SIG-M5 treated with dmso at 0.1 percent for 504 hours (cell line): ENCODE results near the gene NYAP1.
"Not testable (repeated sequence)": the region's sequence is repeated elsewhere in the genome, so short reads cannot be mapped to it uniquely, and the experiment has no call there.

Source experiments
- DNase-seq: peaks from one replicate; lab custom pipeline; 2025; ENCODE audit not compliant: unreplicated experiment; lab: John Stamatoyannopoulos, UW

The NYAP1 gene

DNA sequence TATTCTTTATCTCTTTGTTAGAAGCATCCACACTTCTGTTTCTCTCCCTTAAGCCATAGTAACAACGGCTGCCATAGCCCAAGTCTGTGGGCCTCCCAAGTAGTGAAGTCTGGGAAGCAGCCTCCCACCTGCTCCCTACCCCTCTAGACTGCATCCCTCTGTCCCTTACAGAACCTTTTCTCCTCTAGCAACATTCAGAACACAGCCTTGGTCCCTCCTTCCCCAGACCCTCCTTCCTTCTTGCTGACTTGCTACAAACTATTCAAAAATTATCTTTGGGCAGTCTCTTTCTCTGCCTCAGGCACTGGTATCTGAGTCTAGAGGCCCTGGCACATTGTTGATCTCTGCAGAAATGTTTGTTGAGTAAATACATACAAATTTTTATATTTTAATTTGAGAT lies 2.3 kb upstream of the NYAP1 start:
- DNase-seq: no peak

DNA sequence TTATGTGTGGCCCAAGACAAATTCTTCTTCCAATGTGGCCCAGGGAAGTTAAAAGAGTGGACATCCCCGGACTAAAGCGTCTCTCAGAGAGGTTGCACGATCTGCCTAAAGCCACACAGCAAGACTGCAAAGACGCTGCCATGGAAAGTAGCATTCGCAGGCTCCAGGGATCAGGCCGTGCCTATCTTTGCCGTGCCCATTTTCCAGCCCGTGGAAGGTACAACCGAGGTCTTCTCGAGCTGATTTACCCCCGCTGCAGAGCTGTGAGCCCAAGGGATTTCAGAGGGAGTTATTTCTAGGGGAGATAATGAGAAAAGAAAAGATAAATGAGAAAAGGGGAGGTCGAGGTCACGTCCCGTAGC lies 1.0 kb upstream of the NYAP1 start:
- DNase-seq: no peak

DNA sequence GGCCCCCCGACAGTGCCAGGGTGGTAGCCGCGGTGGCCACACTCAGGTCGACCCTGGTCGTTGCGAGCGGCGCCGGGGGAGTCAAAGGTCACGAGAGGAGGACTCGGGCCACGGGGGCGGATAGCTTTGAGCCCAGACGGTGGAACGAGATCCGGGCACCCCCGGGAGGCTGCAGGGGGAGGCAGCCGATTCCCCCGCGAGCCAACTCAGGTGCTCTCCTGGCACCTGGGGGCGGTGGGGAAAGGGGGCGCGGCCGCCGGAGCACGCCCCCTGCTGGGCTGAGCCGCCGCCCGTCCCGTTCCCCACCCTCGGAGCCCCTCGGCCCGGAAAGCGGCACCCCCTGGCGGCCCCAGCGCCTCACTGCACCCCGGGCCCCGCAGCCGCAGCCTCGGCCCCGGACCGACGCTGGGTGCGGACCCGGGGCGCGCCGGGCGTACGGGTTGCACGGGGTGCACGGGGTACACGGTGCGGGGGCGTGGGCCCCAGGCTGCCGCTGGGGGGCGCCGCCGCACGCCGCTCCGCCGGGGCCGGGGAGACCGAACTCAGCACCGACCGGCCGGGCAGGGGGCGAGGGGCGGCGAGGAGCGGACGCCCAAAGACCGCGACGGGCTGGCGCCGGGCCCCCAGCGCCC lies 521 bp upstream of the NYAP1 start:
- peak; percentile 38 for DNase-seq

DNA sequence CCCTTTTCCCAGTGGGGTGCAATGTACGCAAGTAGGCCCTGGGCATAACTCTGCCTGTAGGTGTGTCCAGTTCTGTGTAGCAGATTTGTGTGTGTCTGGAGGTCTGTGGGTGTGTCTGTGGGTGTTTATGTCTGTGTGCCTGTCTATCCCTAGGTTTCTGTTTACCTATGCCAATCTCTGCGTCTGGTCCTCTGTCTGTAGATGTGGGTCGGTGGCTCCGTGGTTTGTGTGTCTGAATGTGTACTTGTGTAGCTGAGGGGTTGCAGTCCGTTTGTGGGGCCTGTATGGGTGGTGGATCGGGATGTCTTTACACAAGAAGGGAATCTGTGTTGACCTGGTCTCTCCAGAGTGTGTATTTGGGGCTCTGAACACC lies 932 bp downstream of the NYAP1 start:
- DNase-seq: no peak

DNA sequence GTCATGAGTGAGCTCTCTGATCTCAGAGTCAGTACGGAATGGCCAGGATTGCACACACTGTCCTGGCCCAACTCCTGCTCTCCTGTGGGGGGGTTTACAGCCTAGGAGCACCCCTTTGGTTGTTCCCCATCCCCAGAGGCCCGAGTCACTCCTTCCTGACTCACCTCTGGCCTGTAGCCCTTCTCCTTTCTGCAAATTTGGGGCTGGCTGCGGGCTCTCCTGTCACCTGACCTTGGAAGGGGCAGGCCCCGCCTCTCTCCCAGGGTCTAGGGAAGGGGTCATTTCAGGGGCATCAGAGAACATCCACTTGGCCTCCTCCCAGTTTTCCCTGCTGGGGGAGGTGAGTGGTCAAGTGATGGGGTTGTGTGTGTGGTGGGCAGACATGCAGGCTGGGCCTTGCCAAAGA lies 1.7 kb downstream of the NYAP1 start:
- DNase-seq: no peak

DNA sequence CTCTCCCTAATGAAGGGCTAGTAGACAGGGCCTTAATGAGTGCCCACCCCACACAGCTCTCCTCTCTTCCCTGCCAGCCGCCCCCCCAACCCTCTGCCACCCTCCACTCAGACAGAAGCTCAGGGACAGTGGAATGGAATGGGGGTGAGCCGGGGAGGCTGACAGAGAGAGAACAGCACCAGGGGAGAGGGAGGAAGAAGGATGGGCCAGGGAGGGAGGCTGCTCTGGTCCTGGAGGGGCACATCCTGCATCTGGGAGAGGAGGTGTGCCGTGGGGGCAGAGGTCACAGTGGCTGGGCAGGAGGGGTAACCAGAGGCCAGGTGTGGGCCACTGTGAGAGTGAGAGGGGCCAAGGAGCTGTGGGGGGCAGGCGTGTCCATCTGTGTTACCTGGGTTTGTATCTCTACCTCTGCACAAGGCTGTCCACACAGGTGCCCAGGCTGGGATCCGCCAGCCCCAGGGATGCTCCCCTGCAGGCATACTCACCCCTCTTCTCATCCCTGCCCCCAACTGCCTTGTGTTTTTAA lies 2.4 kb downstream of the NYAP1 start:
- DNase-seq: no peak

DNA sequence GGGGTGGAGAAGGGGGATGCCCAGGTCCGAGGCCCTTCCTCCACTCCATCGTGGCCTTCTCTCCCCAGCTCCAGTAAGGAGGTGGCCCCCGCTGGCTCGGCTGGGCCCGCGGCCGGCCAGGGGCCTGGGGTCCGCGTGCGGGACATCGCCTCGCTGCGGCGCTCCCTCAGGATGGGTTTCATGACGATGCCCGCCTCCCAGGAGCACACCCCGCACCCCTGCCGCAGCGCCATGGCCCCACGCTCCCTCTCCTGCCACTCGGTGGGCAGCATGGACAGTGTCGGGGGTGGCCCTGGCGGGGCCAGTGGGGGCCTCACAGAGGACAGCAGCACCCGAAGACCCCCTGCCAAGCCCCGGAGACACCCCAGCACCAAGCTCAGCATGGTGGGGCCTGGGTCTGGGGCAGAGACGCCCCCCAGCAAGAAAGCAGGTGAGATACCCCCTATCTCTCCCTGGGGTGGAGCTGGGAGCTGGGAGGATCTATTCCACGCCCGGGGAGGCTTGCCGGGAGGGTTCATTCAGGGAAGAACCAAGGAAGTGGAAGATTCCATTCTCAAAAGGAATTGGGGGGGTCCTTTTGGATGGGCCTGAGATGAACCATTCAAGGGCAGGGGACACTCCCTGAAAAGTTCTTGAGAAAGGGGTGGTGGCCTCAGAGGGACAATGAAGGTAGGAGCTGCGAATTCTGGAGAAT lies 3.2 kb downstream of the NYAP1 start:
- no peak for DNase-seq

DNA sequence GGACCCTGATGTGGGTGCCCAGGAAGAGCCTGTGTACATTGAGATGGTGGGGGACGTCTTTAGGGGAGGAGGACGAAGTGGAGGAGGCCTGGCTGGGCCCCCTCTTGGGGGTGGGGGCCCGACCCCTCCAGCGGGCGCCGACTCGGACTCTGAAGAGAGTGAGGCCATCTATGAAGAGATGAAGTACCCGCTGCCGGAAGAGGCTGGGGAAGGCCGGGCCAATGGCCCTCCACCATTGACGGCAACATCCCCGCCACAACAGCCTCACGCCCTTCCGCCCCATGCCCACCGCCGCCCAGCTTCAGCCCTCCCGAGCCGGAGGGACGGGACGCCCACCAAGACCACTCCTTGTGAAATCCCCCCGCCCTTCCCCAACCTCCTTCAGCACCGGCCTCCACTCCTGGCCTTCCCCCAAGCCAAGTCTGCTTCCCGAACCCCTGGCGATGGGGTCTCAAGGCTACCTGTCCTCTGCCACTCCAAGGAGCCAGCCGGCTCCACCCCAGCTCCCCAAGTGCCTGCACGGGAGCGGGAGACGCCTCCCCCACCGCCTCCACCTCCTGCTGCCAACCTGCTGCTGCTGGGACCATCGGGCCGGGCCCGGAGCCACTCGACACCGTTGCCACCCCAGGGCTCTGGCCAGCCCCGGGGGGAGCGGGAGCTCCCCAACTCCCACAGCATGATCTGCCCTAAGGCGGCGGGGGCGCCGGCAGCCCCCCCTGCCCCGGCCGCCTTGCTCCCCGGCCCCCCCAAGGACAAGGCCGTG lies 4.8 kb downstream of the NYAP1 start:
- DNase-seq: no peak

DNA sequence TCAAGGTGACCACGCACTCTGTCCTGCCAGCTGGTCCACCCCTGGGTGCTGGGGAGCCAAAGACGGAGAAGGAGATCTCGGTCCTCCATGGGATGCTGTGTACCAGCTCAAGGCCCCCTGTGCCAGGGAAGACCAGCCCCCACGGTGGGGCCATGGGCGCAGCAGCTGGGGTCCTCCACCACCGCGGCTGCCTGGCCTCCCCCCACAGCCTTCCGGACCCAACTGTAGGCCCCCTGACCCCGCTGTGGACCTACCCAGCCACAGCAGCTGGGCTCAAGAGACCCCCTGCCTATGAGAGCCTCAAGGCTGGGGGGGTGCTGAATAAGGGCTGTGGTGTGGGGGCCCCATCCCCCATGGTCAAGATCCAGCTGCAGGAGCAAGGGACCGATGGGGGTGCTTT lies 5.4 kb downstream of the NYAP1 start:
- no peak for DNase-seq

DNA sequence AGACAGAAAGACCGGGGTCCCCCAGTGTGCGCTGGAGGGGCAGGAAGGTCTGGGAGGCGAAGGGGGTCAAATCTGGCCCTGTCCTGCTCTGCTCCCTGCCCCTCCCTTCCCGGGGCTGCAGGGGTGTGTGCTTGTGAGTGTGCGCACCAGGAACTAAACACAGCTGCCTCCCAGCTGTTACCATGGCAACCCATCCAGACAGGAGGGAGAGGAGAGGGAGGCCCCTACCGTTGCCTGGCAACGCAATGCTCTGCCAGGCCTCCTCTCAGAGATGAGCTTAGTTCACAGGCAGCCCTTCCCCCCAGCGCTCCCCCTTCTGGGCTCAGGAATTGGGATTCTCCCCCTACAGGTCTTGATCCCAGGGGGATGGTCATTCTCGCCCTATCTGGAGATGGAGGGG lies 6.1 kb downstream of the NYAP1 start:
- peak; percentile 84 for DNase-seq

DNA sequence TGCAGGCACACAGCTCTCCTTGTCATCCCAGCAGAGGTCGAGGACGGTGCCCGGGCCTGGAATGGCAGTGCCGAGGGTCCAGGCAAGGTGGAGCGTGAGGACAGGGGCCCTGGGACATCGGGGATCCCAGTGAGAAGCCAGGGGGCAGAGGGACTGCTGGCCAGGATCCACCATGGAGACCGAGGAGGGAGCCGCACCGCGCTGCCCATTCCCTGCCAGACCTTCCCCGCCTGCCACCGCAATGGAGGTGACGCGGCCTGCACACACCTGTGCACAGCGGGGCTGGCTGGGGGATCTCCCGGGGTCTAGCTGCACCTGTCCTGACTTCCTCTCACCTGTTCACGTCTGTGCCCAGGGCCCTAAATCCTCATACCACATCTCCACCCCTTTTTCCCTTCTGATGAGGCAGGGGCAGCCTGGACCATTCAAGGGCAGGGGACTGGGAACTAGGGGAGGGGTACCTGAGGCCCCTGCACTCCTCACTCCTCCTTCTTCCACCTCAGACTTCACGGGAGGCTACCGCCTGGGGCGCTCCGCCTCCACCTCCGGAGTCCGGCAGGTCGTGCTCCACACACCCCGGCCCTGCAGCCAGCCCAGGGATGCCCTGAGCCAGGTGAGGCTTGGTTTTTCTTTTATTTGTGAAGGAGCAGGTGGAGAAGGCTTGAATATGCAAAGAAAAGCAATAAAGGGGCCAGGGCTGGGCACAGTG lies 6.9 kb downstream of the NYAP1 start:
- no peak for DNase-seq

DNA sequence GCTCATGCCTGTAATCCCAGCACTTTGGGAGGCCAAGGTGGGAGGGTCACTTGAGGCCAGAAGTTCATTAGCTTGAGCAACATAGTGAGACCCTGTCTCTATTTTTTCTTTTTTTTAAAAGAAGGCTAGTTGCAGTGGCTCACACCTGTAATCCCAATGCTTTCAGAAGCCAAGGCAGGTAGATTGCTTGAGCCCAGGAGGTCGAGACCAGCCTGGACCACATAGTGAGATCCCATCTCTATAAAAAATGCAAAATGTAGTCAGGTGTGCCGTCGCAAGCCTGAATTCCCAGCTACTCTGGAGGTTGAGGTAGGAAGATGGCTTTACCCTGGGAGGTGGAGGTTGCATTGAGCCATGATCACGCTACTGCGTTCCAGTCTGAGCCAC lies 7.5 kb downstream of the NYAP1 start:
- DNase-seq: no peak

DNA sequence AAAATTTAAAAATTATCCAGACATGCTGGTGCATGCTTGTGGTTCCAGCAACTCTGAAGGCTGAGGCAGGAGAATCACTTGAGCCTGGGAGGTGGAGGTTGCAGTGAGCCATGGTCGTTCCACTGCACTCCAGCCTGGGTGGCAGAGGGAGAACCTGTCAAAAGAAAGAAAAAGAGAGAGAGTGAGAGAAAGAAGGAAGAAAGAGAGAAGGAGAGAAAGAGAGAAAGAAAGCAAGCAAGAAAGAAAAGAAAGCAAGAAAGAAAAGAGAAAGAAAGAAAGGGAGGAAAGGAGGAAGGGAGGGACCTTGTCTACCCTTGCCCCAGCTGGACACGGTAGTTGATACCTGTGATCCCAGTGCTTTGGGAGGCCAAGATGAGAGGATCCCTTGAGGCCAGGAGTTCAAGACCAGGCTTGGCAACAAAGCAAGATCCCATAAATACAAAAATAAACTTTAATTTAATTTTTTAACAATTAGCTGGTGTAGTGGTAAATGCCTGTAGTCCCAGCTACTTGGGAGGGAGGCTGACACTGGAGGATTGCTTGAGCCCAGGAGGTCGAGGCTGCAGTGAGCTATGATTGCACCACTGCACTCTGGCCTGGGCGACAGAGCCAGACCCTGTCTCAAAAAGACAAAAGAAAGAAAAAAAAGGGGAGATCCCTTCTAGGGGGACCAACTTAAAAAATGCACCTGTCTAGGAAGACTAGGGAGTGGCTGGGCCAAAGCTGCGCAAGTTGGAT lies 9.2 kb downstream of the NYAP1 start:
- DNase-seq: no peak

DNA sequence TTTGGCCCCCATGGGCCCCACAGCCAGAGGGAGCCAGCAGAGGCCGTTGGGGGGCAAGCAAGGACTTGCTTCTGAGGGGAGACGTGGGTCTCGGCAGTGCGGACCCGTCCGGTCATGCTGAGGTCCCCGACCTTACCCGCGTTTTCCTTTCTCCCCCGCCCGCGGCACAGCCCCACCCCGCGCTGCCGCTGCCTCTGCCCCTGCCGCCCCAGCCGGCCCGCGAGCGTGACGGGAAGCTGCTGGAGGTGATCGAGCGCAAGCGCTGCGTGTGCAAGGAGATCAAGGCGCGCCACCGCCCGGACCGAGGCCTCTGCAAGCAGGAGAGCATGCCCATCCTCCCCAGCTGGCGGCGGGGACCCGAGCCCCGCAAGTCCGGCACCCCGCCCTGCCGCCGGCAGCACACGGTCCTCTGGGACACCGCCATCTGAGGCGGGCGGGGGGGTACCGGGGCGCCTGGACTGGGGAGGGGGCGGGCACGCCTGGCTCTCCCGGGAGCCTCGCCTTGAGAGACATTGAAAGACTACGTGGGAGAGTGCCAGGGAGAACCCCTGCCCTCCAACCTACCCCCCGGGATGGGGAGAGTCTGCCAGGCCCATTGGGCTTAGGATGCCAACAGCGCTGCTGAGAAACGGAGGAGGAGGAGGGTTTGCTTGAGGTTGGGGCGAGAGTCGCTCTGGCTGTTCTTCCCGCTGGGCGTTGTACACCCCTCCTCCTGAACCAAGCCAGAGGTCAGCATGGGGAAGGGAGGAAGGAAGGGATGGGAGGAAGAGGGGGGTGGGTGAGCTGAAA lies 9.9 kb downstream of the NYAP1 start:
- no peak for DNase-seq

DNA sequence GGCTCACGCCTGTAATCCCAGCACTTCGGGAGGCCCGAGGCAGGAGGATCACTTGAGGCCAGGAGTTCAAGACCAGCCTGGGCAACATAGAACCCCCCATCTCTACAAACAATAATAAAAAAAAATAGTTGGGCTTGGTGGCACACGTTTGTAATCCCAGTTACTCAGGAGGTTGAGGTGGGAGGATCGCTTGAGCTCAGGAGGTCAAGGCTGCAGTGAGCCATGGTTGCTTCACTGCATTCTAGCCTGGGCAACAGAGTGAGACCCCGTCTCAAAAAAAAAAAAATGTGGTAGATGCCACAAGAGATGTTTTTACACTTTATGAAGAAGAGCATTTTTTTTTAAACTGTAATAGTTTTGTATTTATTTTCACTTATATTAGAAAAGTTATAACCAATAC lies 12.8 kb downstream of the NYAP1 start:
- DNase-seq: no peak

DNA sequence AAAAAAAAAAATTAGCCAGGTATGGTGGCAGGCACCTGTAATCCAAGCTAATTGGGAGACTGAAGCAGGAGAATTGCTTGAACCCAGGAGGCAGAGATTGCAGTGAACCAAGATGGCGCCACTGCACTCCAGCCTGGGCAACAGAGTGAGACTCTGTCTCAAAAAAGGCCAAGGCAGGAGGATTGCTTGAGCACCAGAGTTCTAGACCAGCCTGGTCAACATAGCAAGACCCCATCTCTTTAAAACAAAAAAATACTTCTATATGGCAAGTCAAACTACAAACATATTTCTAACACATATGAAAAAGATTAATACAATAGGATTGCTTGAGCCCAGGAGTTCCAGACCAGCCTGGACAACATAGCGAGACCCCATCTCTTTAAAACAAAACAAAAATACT lies 17.0 kb downstream of the NYAP1 start:
- DNase-seq: not testable (repeated sequence)

DNA sequence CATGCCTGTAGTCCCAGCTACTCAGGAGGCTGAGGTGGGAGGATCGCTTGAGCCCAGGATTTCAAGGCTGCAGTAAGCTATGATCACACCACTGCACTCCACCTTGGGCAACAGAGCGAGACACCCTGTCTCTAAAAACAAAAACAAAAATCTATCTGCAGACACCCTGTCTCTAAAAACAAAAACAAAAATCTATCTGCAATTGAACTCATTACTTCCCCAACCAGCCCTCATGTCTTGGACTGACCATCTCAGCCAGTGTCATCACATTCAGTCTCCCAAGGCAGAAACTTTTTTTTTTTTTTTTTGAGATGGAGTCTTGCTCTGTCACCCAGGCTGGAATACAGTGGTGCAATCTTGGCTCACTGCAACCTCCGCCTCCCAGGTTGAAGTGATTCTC lies 20.3 kb downstream of the NYAP1 start:
- not testable (repeated sequence) for DNase-seq

DNA sequence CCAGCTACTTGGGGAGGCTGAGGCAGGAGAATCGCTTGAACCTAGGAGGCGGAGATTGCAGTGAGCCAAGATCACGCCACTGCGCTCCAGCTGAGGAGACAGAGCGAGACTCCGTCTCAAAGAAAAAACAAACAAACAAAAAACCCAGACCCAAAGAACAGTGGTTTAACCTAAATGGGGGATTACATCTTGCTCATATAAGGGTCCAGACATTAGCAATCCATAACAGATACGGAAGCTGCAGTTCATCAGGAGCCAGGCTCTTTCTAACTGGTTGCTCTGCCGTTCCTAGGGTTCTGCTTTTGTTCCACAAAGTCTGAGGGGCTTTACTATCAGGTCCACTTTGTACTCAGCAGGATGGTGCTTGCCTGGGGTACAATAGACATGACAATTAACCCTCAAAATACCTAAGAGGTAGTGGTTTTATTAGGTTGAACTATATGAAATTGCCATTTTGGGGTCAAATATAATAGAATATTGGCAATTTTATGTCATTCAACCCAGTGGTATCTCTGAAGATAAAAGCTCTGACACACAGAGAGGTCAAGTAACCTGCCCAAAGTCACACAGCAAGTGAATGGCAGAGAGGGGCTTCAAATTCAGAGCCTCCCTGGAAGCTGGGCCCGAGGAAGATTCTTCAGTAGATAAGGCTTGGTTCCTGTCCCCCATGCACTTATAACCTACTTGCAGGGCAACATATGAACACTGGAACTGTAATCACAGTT lies 21.3 kb downstream of the NYAP1 start:
- DNase-seq: no peak

DNA sequence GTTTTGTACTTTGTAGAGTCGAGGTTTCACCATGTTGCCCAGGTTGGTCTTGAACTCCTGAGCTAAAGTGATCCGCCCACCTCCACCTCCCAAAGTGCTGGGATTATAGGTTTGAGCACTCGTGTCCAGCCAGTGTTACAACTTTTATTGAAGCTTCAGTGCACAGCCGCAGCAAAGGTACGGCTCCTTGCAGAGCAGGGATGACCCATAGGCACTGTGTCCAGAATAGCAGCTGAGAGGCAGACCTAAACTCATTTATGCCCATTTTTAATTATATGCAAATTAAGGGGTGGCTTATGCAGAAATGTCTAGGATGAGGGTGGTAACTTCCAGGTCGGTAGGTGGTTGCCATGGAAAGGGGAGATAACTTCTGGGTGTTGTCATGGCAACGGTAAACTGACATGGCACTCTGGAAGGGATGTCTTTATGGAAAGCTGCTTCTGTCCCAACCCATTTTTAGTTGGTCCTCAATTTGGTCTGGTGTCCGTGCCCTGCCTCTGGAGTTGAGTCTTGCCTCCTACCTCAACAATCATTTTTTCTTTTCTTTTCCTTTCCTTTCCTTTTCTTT lies 22.7 kb downstream of the NYAP1 start:
- DNase-seq: no peak
